ENCODE data around the gene SVOP. TPM values are rescaled to one million over a fixed set of nuclear protein-coding genes. Genes with fewer than 3 reads are reported as not detected.

SVOP gene, protein sequence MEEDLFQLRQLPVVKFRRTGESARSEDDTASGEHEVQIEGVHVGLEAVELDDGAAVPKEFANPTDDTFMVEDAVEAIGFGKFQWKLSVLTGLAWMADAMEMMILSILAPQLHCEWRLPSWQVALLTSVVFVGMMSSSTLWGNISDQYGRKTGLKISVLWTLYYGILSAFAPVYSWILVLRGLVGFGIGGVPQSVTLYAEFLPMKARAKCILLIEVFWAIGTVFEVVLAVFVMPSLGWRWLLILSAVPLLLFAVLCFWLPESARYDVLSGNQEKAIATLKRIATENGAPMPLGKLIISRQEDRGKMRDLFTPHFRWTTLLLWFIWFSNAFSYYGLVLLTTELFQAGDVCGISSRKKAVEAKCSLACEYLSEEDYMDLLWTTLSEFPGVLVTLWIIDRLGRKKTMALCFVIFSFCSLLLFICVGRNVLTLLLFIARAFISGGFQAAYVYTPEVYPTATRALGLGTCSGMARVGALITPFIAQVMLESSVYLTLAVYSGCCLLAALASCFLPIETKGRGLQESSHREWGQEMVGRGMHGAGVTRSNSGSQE
- total RNA-seq (1 to 10 TPM in 1 of 4 donors, under 1 TPM in 3; 0.49 to 1.1 (median 0.75) TPM), polyA plus RNA-seq (under 1 TPM in 1 of 3 donors, not detected in 2; 0.23 TPM)

- WGBS, 2 donors = 5 to 6% methylated on average over 30 of the region's 30 CpGs
- H3K36me3 ChIP-seq = no peaks in the 10 kb centered on the region
- no peak within 1 kb of the TSS for H3K4me3 ChIP-seq
- no peak for TF ChIP-seq POLR2A (IDR thresholded peaks at IDR 0.05)
- TF ChIP-seq POLR2AphosphoS5 (IDR thresholded peaks at IDR 0.05) = peak in 1 of 4 donors; percentile 15
- no peaks in the 10 kb centered on the region for H3K27me3 ChIP-seq
- peaks cover 0 to 4% (median 0%) of the 10 kb centered on the region in 4 donors for H3K4me1 ChIP-seq
- DNase-seq = peak; percentile 76
- intact Hi-C loops (cut with DNase I) = no loop called here
- no peaks in the 10 kb centered on the region for H3K9me3 ChIP-seq
- H3K27ac ChIP-seq = no peak within 1 kb of the TSS
Measured at GRCh38 chr12:109020796-109021380, at the start of gene SVOP. TSS of gene SVOP (minus strand) at chr12:109021068. CDS start at chr12:109020868, 200 bp downstream.

GRCh38 chr12:109069307-109070271 is 48.7 kb upstream of the SVOP start:
- no peak for TF ChIP-seq POLR2A (IDR thresholded peaks at IDR 0.05)
- TF ChIP-seq POLR2AphosphoS5 (IDR thresholded peaks at IDR 0.05) = no peak
- TF ChIP-seq, protein P1, sequence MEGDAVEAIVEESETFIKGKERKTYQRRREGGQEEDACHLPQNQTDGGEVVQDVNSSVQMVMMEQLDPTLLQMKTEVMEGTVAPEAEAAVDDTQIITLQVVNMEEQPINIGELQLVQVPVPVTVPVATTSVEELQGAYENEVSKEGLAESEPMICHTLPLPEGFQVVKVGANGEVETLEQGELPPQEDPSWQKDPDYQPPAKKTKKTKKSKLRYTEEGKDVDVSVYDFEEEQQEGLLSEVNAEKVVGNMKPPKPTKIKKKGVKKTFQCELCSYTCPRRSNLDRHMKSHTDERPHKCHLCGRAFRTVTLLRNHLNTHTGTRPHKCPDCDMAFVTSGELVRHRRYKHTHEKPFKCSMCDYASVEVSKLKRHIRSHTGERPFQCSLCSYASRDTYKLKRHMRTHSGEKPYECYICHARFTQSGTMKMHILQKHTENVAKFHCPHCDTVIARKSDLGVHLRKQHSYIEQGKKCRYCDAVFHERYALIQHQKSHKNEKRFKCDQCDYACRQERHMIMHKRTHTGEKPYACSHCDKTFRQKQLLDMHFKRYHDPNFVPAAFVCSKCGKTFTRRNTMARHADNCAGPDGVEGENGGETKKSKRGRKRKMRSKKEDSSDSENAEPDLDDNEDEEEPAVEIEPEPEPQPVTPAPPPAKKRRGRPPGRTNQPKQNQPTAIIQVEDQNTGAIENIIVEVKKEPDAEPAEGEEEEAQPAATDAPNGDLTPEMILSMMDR (IDR thresholded peaks at IDR 0.05) = no peak
- no peak for TF ChIP-seq EP300 (IDR thresholded peaks at IDR 0.05)
- H3K36me3 ChIP-seq = peaks cover 14 to 77% (median 46%) of the 10 kb centered on the region in 4 donors
- no peaks in the 10 kb centered on the region for H3K9me3 ChIP-seq
- intact Hi-C loops (cut with DNase I) = no loop called here
- no peaks in the 10 kb centered on the region for H3K27me3 ChIP-seq
- DNase-seq = no peak
- H3K4me1 ChIP-seq = no peaks in the 10 kb centered on the region
- WGBS, 2 donors = 19 to 65% methylated on average over 17 of the region's 17 CpGs
- no peak overlapping the region for H3K27ac ChIP-seq
- no peak overlapping the region for H3K4me3 ChIP-seq

DNA sequence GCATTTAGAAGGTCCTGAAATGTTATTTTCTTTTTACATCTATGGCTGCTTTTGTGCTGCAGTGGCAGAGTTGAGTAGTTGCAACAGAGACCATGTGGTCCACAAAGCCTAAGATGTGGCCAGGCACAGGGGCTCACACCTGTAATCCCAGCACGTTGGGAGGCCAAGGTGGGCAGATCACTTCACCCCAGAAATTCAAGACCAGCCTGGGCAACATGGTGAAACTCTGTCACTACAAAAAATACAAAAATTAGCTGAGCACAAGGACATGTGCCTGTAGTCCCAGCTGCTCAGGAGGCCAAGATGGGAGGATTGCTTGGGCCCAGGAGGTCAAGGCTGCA is 45.0 kb upstream of the SVOP start:
- H3K4me3 ChIP-seq = no peak overlapping the region
- intact Hi-C loops (cut with DNase I) = no loop called here
- no peak for DNase-seq
- 17 to 67% methylated on average over 1 of the region's 1 CpG for WGBS, 2 donors
- H3K36me3 ChIP-seq = peaks cover 14 to 62% (median 22%) of the 10 kb centered on the region in 4 donors
- TF ChIP-seq EP300 (IDR thresholded peaks at IDR 0.05) (no peak), POLR2A (IDR thresholded peaks at IDR 0.05) (no peak), POLR2AphosphoS5 (IDR thresholded peaks at IDR 0.05) (no peak)
- TF ChIP-seq, protein P1 (IDR thresholded peaks at IDR 0.05) = no peak
- no peaks in the 10 kb centered on the region for H3K9me3 ChIP-seq
- no peak overlapping the region for H3K27ac ChIP-seq
- no peaks in the 10 kb centered on the region for H3K27me3 ChIP-seq
- no peaks in the 10 kb centered on the region for H3K4me1 ChIP-seq

DNA sequence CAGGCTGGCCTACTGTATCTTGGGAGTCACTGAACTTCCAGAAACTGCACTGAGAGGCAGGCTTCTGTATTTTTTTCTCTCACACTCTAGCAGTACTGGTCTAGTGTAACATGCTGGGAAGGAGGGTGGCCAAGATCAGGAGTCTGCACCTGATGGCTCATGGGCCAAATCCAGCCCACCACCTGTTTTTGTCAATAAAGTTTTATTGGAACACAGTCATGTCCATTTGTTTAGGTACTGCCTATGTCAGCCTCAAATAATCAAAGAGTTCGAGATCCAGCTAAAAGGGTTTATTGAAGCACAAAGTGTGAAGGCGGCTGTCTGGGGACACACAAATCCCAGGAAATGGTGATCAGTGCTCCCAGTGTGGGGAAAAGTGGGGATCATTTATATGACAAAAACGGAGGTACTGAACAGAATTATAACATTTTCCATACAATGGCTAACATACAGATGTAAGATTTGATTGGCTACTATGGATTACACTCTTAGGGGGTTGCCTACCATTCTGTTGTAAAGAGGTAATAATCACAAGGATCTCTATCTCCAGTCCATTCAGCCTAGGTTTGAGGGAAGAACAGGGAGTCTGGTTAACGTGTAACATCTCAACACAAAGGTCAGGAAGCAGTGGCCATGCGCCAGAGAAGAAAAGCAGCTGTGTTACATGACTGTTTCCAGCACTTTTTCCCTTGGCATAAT is 44.4 kb upstream of the SVOP start:
- Histone ChIP-seq H3K4me3 (no peak overlapping the region), H3K27me3 (no peaks in the 10 kb centered on the region), H3K9me3 (no peaks in the 10 kb centered on the region), H3K36me3 (peaks cover 14 to 62% (median 18%) of the 10 kb centered on the region in 4 donors), H3K4me1 (no peaks in the 10 kb centered on the region), H3K27ac (no peak overlapping the region)
- TF ChIP-seq, protein P1 (IDR thresholded peaks at IDR 0.05) = no peak
- no peak for TF ChIP-seq EP300 (IDR thresholded peaks at IDR 0.05)
- TF ChIP-seq POLR2A (IDR thresholded peaks at IDR 0.05) = no peak
- TF ChIP-seq POLR2AphosphoS5 (IDR thresholded peaks at IDR 0.05) = no peak
- 25 to 73% methylated on average over 5 of the region's 5 CpGs for WGBS, 2 donors
- intact Hi-C loops (cut with DNase I) = no loop called here
- no peak for DNase-seq
